Measurements from ENCODE around the gene MINDY4. TPM values are rescaled to one million over a fixed set of nuclear protein-coding genes. Genes with fewer than 3 reads are reported as not detected.
"Not testable (repeated sequence)": the region's sequence is repeated elsewhere in the genome, so short reads cannot be mapped to it uniquely, and the experiment has no call there.

MINDY4 gene
- total and polyA plus RNA-seq, 2 donors = 5.6 to 12.8 TPM

GRCh38 chr7:30807941-30808340 lies 36.7 kb downstream of the MINDY4 start:
- H3K4me3 ChIP-seq (ENCODE audit: low read depth, low read length); DNase-seq (ENCODE audit: extremely low spot score); H3K4me1 ChIP-seq (ENCODE audit: insufficient read depth); H3K36me3 ChIP-seq (ENCODE audit: insufficient read depth); H3K27ac ChIP-seq (ENCODE audit: low read depth): not testable (repeated sequence)
- 92% methylated on average over 13 of the region's 13 CpGs for WGBS

GRCh38 chr7:30810986-30811385 lies 39.8 kb downstream of the MINDY4 start:
- Histone ChIP-seq H3K36me3 (ENCODE audit: insufficient read depth) (no peaks in the 10 kb centered on the region), H3K4me1 (ENCODE audit: insufficient read depth) (no peaks in the 10 kb centered on the region), H3K4me3 (ENCODE audit: low read depth, low read length) (no peak overlapping the region), H3K27ac (ENCODE audit: low read depth) (no peak overlapping the region)
- DNase-seq (ENCODE audit: extremely low spot score) = no peak
- 95% methylated on average over 5 of the region's 5 CpGs for WGBS

- 97% methylated on average over 6 of the region's 6 CpGs for WGBS
- no peak for DNase-seq (ENCODE audit: extremely low spot score)
- H3K4me1 ChIP-seq (ENCODE audit: insufficient read depth) = no peaks in the 10 kb centered on the region
Measured at GRCh38 chr7:30812676-30813075, 41.5 kb downstream of the MINDY4 start.

GRCh38 chr7:30813466-30813865 lies 42.2 kb downstream of the MINDY4 start:
- no peak for DNase-seq (ENCODE audit: extremely low spot score)
- H3K4me3 ChIP-seq (ENCODE audit: low read depth, low read length) = no peak overlapping the region

More at GRCh38 chr7:30812676-30813075, 41.5 kb downstream of the MINDY4 start:
- H3K27ac ChIP-seq (ENCODE audit: low read depth) = no peak overlapping the region
- H3K4me3 ChIP-seq (ENCODE audit: low read depth, low read length) = no peak overlapping the region
- H3K36me3 ChIP-seq (ENCODE audit: insufficient read depth) = no peaks in the 10 kb centered on the region

GRCh38 chr7:30814700-30815387 lies 43.6 kb downstream of the MINDY4 start:
- no peak overlapping the region for H3K27ac ChIP-seq (ENCODE audit: low read depth)
- H3K4me1 ChIP-seq (ENCODE audit: insufficient read depth) = no peaks in the 10 kb centered on the region
- no peaks in the 10 kb centered on the region for H3K36me3 ChIP-seq (ENCODE audit: insufficient read depth)
- 46% methylated on average over 4 of the region's 4 CpGs for WGBS
- no peak overlapping the region for H3K4me3 ChIP-seq (ENCODE audit: low read depth, low read length)
- DNase-seq (ENCODE audit: extremely low spot score) = no peak

More at GRCh38 chr7:30813466-30813865, 42.2 kb downstream of the MINDY4 start:
- Histone ChIP-seq H3K4me1 (ENCODE audit: insufficient read depth) (no peaks in the 10 kb centered on the region), H3K36me3 (ENCODE audit: insufficient read depth) (no peaks in the 10 kb centered on the region), H3K27ac (ENCODE audit: low read depth) (no peak overlapping the region)
- 57% methylated on average over 4 of the region's 4 CpGs for WGBS

- no peak for DNase-seq (ENCODE audit: extremely low spot score)
Measured at GRCh38 chr7:30815388-30815854, 44.2 kb downstream of the MINDY4 start.

GRCh38 chr7:30815951-30816644 lies 44.9 kb downstream of the MINDY4 start:
- no peak for DNase-seq (ENCODE audit: extremely low spot score)
- WGBS = 47% methylated on average over 12 of the region's 12 CpGs
- H3K27ac ChIP-seq (ENCODE audit: low read depth) = peak overlapping the region; percentile 48
- H3K4me3 ChIP-seq (ENCODE audit: low read depth, low read length) = no peak overlapping the region
- no peaks in the 10 kb centered on the region for H3K36me3 ChIP-seq (ENCODE audit: insufficient read depth)
- no peaks in the 10 kb centered on the region for H3K4me1 ChIP-seq (ENCODE audit: insufficient read depth)

More at GRCh38 chr7:30815388-30815854, 44.2 kb downstream of the MINDY4 start:
- Histone ChIP-seq H3K4me1 (ENCODE audit: insufficient read depth) (no peaks in the 10 kb centered on the region), H3K27ac (ENCODE audit: low read depth) (no peak overlapping the region), H3K4me3 (ENCODE audit: low read depth, low read length) (no peak overlapping the region), H3K36me3 (ENCODE audit: insufficient read depth) (no peaks in the 10 kb centered on the region)
- WGBS = 69% methylated on average over 3 of the region's 3 CpGs

- H3K4me3 ChIP-seq (ENCODE audit: low read depth, low read length) = no peak overlapping the region
- 69% methylated on average over 6 of the region's 6 CpGs for WGBS
- no peaks in the 10 kb centered on the region for H3K36me3 ChIP-seq (ENCODE audit: insufficient read depth)
- no peak for DNase-seq (ENCODE audit: extremely low spot score)
- no peak overlapping the region for H3K27ac ChIP-seq (ENCODE audit: low read depth)
- H3K4me1 ChIP-seq (ENCODE audit: insufficient read depth) = no peaks in the 10 kb centered on the region
Measured at GRCh38 chr7:30816645-30817370, 45.6 kb downstream of the MINDY4 start.

GRCh38 chr7:30817371-30817767 lies 46.2 kb downstream of the MINDY4 start:
- Histone ChIP-seq H3K4me3 (ENCODE audit: low read depth, low read length) (no peak overlapping the region), H3K27ac (ENCODE audit: low read depth) (no peak overlapping the region), H3K4me1 (ENCODE audit: insufficient read depth) (no peaks in the 10 kb centered on the region), H3K36me3 (ENCODE audit: insufficient read depth) (no peaks in the 10 kb centered on the region)
- 95% methylated on average over 7 of the region's 7 CpGs for WGBS
- no peak for DNase-seq (ENCODE audit: extremely low spot score)

GRCh38 chr7:30824821-30825720 lies 53.9 kb downstream of the MINDY4 start:
- Histone ChIP-seq H3K4me1 (ENCODE audit: insufficient read depth) (no peaks in the 10 kb centered on the region), H3K36me3 (ENCODE audit: insufficient read depth) (no peaks in the 10 kb centered on the region), H3K4me3 (ENCODE audit: low read depth, low read length) (no peak overlapping the region), H3K27ac (ENCODE audit: low read depth) (no peak overlapping the region)
- no peak for DNase-seq (ENCODE audit: extremely low spot score)
- WGBS = 87% methylated on average over 6 of the region's 6 CpGs

GRCh38 chr7:30826181-30826580 lies 55.0 kb downstream of the MINDY4 start:
- H3K36me3 ChIP-seq (ENCODE audit: insufficient read depth) = no peaks in the 10 kb centered on the region
- H3K4me1 ChIP-seq (ENCODE audit: insufficient read depth) = no peaks in the 10 kb centered on the region
- no peak overlapping the region for H3K4me3 ChIP-seq (ENCODE audit: low read depth, low read length)
- no peak for DNase-seq (ENCODE audit: extremely low spot score)
- H3K27ac ChIP-seq (ENCODE audit: low read depth) = no peak overlapping the region
- 77% methylated on average over 7 of the region's 7 CpGs for WGBS

GRCh38 chr7:30828591-30828990 lies 57.4 kb downstream of the MINDY4 start:
- no peaks in the 10 kb centered on the region for H3K4me1 ChIP-seq (ENCODE audit: insufficient read depth)
- no peak overlapping the region for H3K4me3 ChIP-seq (ENCODE audit: low read depth, low read length)
- no peak for DNase-seq (ENCODE audit: extremely low spot score)
- no peak overlapping the region for H3K27ac ChIP-seq (ENCODE audit: low read depth)
- no peaks in the 10 kb centered on the region for H3K36me3 ChIP-seq (ENCODE audit: insufficient read depth)
- WGBS = 96% methylated on average over 9 of the region's 9 CpGs

- DNase-seq (ENCODE audit: extremely low spot score) = no peak
- Histone ChIP-seq H3K36me3 (ENCODE audit: insufficient read depth) (no peaks in the 10 kb centered on the region), H3K27ac (ENCODE audit: low read depth) (no peak overlapping the region), H3K4me3 (ENCODE audit: low read depth, low read length) (no peak overlapping the region), H3K4me1 (ENCODE audit: insufficient read depth) (no peaks in the 10 kb centered on the region)
- WGBS = 80% methylated on average over 2 of the region's 2 CpGs
Measured at GRCh38 chr7:30829471-30829870, 58.3 kb downstream of the MINDY4 start.
